ENCODE data around the gene KCNS3.

KCNS3 gene

DNA sequence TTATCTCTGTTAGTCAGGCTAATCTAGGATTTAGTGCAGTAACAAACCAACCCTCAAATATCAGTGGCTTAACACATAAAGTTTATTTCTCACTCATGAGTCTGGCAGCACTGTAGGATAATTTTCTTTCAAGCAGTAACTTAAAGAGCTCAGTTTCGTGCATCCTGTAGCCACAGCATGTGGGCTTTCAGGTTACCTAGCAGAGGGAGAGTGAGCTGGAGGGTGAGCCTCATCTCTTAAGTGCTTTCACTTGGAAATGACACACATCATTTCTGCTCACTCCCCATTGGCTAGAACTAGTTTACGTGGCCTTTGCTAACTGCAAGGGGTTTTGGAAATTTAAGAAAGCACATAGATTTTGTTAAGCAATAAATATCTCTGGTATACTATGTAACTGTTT is 96.9 kb downstream of the KCNS3 start:
- no peak overlapping the region for H3K4me3 ChIP-seq (ENCODE audit: control insufficient read depth, low read depth, low read length)
- DNase-seq (ENCODE audit: low read depth): no peak
- TF ChIP-seq, protein P1, sequence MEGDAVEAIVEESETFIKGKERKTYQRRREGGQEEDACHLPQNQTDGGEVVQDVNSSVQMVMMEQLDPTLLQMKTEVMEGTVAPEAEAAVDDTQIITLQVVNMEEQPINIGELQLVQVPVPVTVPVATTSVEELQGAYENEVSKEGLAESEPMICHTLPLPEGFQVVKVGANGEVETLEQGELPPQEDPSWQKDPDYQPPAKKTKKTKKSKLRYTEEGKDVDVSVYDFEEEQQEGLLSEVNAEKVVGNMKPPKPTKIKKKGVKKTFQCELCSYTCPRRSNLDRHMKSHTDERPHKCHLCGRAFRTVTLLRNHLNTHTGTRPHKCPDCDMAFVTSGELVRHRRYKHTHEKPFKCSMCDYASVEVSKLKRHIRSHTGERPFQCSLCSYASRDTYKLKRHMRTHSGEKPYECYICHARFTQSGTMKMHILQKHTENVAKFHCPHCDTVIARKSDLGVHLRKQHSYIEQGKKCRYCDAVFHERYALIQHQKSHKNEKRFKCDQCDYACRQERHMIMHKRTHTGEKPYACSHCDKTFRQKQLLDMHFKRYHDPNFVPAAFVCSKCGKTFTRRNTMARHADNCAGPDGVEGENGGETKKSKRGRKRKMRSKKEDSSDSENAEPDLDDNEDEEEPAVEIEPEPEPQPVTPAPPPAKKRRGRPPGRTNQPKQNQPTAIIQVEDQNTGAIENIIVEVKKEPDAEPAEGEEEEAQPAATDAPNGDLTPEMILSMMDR (conservative IDR thresholded peaks at IDR 0.05; ENCODE audit: control insufficient read depth, insufficient read depth, low read depth, low read length): no peak

DNA sequence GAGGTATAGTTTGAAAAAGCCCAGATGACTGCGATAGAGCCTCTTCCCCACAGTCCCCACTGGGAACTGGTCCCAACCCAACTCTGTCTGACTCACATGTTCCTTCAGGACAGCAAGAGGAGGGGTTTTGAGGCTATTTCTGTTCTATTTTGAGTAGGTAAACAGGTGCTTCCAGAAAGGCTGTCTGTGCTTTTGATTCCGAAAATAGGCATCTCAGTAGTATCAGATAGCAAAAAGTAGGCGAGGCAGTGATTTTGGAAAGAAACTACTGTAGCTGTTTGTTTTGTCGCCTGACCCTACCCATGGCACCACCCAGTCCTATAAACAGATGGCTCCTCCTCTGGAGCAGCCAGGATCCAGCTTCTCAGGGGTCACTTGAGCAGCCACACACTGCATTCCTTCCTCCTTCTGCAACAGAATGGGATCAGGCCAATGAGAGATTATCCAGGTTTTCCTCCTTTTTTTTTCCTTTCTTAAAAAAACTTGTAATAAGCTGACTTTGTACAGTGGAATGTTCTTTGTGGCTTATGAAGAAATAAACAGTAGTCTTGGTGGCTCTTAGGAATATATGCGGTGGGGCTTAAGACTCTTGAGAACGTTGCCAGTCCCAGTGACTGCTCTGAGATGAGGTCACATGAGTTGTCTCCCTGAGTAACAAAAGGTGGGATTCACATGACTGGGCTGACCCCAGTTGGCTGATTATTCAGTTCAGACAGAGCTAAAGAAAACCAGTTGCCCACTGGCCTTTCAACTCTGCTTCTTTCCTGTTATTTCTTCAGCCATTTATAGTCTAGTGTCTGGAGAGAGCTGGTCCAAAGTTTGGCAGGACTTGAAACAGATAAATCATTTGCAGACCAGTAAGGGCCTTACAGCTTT is 98.6 kb downstream of the KCNS3 start:
- peak; percentile 100 for DNase-seq (ENCODE audit: low read depth)
- H3K4me3 ChIP-seq (ENCODE audit: control insufficient read depth, low read depth, low read length): no peak overlapping the region
- TF ChIP-seq, protein P1 (conservative IDR thresholded peaks at IDR 0.05; ENCODE audit: control insufficient read depth, insufficient read depth, low read depth, low read length): no peak

DNA sequence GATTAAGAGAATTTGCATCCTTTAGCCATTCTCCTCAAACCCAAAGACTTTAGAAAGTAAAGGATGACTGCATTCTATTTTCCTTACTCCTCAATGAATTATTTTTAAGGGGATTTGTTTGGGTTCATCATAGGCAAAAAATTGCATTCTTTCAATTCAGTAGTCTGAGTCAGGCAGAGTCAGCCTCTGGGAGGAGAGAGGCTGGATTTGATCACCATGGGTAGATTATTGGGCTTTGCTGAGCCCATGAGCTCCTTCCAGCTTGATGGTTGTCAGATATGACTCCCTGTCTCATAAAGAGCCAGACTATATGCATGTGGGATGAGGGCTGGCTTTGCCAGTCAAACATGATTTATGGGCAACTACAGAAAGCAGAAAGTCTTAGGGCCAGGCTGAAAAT is 101.2 kb downstream of the KCNS3 start:
- no peak overlapping the region for H3K4me3 ChIP-seq (ENCODE audit: control insufficient read depth, low read depth, low read length)
- TF ChIP-seq, protein P1 (conservative IDR thresholded peaks at IDR 0.05; ENCODE audit: control insufficient read depth, insufficient read depth, low read depth, low read length): no peak
- peak; percentile 72 for DNase-seq (ENCODE audit: low read depth)

DNA sequence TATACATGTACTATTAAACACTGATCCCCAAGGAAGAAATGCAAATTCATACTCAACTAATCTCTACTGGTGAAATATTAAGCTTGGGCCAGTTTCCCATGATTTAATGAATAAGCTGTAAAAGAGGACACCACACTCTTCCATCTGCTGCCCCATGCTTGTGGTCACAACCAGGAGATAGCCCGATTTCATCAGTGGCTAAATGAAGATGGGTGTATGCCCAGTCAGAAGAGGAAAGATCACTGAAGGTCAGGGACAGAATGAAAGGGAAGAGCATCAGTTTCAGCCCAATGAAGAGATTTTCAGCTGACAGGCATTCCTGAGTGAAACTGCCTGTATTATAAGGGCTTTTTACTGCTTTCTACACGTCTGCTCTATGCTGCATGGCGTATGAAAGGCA is 103.5 kb downstream of the KCNS3 start:
- no peak overlapping the region for H3K4me3 ChIP-seq (ENCODE audit: control insufficient read depth, low read depth, low read length)
- TF ChIP-seq, protein P1 (conservative IDR thresholded peaks at IDR 0.05; ENCODE audit: control insufficient read depth, insufficient read depth, low read depth, low read length): no peak
- DNase-seq (ENCODE audit: low read depth): no peak
